Stimulated activated CD4-positive, alpha-beta T cell treated with anti-CD3 and anti-CD28 coated beads, Interleukin-1b, Interleukin-23, amount 100 ng/mL, for 48 hours (primary cell): ENCODE results near the gene TP53I13.

Experiments used
- DNase-seq: peaks from one replicate; pipeline ENCODE4 v3.0.0-alpha.2; 2020

The TP53I13 gene

DNA sequence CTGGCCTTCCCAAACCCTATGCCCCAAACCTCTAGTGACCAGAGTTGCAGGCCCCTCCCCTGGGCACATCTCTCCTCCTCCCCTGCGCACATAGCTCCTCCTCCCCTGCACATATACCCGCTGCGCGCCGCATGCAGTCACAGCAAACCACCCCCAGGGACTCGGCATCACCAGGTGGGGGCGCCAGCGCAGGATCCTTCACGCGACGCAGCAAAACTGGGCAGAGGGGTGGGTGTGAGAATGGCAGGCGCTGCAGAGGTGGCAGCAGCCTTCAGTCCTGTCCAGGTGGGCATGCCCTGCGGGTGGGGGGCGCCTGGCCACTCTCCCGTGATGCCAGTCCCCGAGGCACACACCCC is 48.6 kb downstream of the TP53I13 start:
- DNase-seq = peak; percentile 95

DNA sequence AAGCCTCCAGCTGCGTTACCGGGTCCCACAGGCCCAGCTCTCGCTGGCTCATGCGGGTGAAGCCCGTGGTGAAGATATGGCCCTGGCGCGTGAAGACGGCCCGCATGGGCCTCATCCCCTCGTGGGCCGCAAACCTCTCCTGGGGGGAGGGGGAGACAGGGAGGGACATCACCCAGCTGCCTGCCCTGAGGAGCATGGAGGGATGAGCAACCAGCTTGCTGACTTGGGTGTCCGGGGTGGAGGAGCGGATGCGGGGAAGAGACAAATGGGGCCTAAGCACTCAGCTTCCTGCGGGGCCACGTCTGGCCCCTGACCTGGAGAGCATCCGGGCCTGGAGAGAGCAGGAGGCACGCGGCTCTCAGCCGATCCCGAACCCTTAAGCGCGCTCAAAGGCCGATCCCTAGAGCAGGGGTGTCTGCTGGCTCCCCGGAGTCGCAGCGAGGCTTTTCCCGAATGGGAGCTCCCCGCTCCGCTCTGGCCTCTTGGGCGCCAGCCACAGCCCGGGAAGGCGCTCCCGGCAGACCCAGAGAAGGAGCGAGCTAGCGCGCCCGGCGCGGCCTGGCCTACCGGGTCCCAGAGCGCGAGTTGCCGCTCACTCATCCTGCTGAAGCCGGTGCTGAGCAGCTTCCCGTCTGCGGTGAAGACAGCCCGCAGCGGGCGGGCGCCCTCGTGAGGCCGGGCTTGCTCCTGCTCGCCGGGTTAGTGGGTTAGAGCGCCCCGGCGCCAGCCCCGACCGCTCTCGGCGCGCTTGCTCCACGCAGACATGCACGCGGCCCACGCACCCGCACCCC is 49.2 kb downstream of the TP53I13 start:
- peak; percentile 89 for DNase-seq

GRCh38 chr17:29618272-29619065 is 50.0 kb downstream of the TP53I13 start:
- no peak for DNase-seq

GRCh38 chr17:29619251-29619650 is 50.8 kb downstream of the TP53I13 start:
- peak; percentile 27 for DNase-seq

GRCh38 chr17:29620271-29620670 is 51.8 kb downstream of the TP53I13 start:
- no peak for DNase-seq

DNA sequence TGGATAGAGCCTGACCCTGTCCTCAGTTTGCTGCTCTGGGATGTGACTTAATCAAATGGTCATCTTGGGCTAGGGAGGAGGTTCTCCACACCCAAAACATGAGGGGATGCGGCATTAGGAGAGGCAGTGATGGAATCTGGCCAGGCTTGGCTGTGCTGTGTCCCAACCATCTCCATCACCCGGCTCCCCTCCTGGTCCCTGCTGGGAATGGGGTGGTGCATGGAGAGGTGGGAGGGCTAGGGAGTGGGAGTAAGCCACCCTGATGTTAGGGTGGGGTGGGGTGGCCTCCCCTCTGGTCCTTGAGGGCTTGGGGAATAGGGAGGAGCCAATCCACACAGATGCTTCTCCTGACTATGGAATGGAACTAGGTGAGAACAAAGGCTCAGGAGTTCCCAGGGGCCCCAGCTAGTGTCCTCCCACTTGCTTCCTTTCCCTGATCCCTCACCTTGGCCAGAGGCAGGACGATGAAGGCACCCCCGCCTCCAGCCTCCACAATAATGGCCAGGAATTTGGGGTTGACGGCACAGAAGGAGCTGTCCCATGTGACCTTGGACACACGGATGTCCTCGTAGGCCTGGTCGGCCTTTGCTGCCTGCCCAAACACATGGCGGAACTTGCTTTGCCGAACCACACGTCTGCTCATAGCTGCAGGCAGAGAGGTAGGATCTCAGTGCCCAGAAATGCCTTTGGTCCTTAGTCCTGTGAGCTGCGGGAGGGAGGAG is 52.4 kb downstream of the TP53I13 start:
- DNase-seq = no peak

DNA sequence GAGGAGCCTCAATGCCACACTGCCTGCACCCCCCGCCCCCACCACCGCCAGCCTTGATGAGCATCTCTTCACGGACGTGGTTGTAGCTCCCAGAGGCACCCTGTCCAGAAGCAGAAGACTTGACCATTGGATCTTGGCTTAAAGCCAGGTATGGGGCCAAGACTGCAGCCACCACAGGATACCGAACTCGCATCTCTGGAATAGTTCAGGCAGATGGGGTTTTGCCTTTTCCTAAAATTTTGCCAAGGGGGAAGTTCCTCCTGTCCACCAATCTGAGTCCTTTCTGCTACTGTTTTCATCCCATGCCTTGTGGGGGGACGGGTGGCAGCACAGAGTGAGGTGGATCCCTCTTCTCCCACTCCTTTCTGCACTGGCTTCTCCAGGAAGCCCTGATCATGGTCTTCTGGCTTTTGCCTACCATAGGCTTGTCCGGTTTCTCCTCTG is 53.3 kb downstream of the TP53I13 start:
- DNase-seq = no peak
